ENCODE results near the gene GH1.
"Not testable (repeated sequence)": the region's sequence is repeated elsewhere in the genome, so short reads cannot be mapped to it uniquely, and the experiment has no call there.

The GH1 gene

GRCh38 chr17:63894021-63894420 is 24.6 kb downstream of the GH1 start:
- not testable (repeated sequence) for DNase-seq

- not testable (repeated sequence) for DNase-seq
Measured at GRCh38 chr17:63892316-63893037, 26.2 kb downstream of the GH1 start.

GRCh38 chr17:63889026-63889848 is 29.4 kb downstream of the GH1 start:
- DNase-seq, result peak; percentile 1

GRCh38 chr17:63885119-63885518 is 33.5 kb downstream of the GH1 start:
- not testable (repeated sequence) for DNase-seq

GRCh38 chr17:63882626-63883126 is 36.0 kb downstream of the GH1 start:
- not testable (repeated sequence) for DNase-seq

GRCh38 chr17:63881935-63882601 is 36.6 kb downstream of the GH1 start, which contains the start of gene GH2:
Gene GH2, minus strand, starts transcription at chr17:63881944. Its CDS starts 143 bp downstream, at chr17:63881801.
- DNase-seq, result peak; percentile 2

GRCh38 chr17:63881337-63881736 is 37.3 kb downstream of the GH1 start:
- peak; percentile 16 for DNase-seq

GRCh38 chr17:63880706-63881105 is 37.9 kb downstream of the GH1 start:
- DNase-seq, result no peak

GRCh38 chr17:63878413-63878812 is 40.2 kb downstream of the GH1 start:
- not testable (repeated sequence) for DNase-seq

- not testable (repeated sequence) for DNase-seq
Measured at GRCh38 chr17:63874693-63875092, 43.9 kb downstream of the GH1 start.

- not testable (repeated sequence) for DNase-seq
Measured at GRCh38 chr17:63874061-63874626, 44.5 kb downstream of the GH1 start.

- DNase-seq, result not testable (repeated sequence)
Measured at GRCh38 chr17:63873577-63873976, 45.1 kb downstream of the GH1 start, which contains the start of gene CSH2. Gene CSH2, minus strand, starts transcription at chr17:63873677. Its CDS starts 63 bp downstream, at chr17:63873614.

- DNase-seq, result not testable (repeated sequence)
Measured at GRCh38 chr17:63871646-63872365, 46.8 kb downstream of the GH1 start.

GRCh38 chr17:63870292-63870665 is 48.4 kb downstream of the GH1 start:
- DNase-seq, result not testable (repeated sequence)

GRCh38 chr17:63869491-63870291 is 48.9 kb downstream of the GH1 start:
- DNase-seq, result not testable (repeated sequence)

Measured in DMS153 (cell line).